ENCODE measurements around the gene CD300LD.
"Not testable (repeated sequence)": the region's sequence is repeated elsewhere in the genome, so short reads cannot be mapped to it uniquely, and the experiment has no call there.

CD300LD gene

DNA sequence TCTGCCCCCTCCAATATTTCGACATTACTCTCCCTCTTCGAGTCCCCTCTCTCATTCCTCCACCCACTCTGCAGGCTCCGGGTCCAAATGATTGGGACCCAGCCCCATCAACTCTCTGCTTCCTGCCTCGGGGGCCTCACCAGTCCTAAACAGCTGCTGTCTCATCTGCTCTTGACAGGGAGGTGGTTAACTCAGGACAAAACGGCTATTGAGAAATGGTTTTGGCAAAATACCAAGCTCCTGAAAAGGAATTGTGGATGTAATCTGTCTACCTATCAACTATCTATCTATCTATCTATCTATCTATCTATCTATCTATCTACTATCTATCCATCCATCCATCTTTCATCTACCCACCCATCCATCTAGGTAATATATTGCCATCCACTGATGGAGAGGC lies 27.0 kb downstream of the CD300LD start:
- Histone ChIP-seq H3K9me3 (ENCODE audit: control insufficient read depth in 1 of 2, low read length in 2 of 2) (no peaks in the 10 kb centered on the region), H3K4me3 (ENCODE audit: low read depth in 1 of 2, low read length in 2 of 2) (no peak overlapping the region), H3K36me3 (ENCODE audit: control insufficient read depth in 1 of 2, insufficient read depth in 2 of 2, low read length in 2 of 2) (no peaks in the 10 kb centered on the region), H3K27ac (ENCODE audit: low read depth, low read length) (no peak overlapping the region), H3K9ac (ENCODE audit: low read depth in 1 of 2, low read length in 2 of 2) (no peak overlapping the region), H3K4me1 (ENCODE audit: control insufficient read depth in 1 of 2, insufficient read depth in 2 of 2, low read length in 2 of 2) (peaks cover 0 to 10% of the 10 kb centered on the region in 2 donors), H3K27me3 (ENCODE audit: control insufficient read depth in 1 of 2, insufficient read depth in 2 of 2, low read length in 2 of 2) (peaks cover 0 to 14% of the 10 kb centered on the region in 2 donors)

DNA sequence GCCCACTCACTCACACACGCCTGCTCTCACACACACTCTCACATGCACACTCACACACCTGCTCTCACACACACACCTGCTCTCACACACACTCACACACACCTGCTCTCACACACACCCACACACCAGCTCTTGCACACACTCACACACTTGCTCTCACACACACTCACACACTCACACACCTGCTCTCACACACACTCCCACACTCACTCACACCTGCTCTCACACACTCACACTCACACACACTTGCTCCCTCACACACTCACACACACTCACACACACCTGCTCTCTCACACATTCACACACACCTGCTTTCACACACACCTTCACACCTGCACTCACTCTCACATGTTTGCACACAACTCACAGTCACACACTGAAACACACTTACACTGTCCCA lies 28.7 kb downstream of the CD300LD start:
- Histone ChIP-seq H3K27me3 (ENCODE audit: control insufficient read depth in 1 of 2, insufficient read depth in 2 of 2, low read length in 2 of 2) (peaks cover 0 to 12% of the 10 kb centered on the region in 2 donors), H3K9me3 (ENCODE audit: control insufficient read depth in 1 of 2, low read length in 2 of 2) (no peaks in the 10 kb centered on the region), H3K9ac (ENCODE audit: low read depth in 1 of 2, low read length in 2 of 2) (no peak overlapping the region)

DNA sequence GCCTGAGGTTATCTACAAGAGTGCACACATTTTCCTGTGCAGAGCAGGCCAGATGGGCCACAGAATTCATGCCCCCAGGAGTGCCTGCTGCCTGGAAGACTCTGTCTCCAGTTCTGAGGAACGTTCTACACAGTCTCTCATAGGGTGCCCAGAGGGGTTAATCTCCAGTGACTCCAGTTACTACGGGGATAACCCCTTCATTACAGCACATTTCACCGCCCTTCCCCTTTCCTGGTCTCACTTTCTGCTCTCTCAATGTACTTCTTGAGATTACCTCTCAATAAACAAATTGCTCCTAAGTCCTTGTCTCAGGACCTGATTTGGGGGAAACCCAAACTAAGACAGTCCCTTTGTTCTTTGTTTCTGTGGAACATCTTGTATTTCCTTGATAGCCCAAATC lies 30.5 kb downstream of the CD300LD start:
- Histone ChIP-seq H3K27me3 (ENCODE audit: control insufficient read depth in 1 of 2, insufficient read depth in 2 of 2, low read length in 2 of 2) (peaks cover 0 to 7% of the 10 kb centered on the region in 2 donors), H3K9ac (ENCODE audit: low read depth in 1 of 2, low read length in 2 of 2) (no peak overlapping the region), H3K36me3 (ENCODE audit: control insufficient read depth in 1 of 2, insufficient read depth in 2 of 2, low read length in 2 of 2) (no peaks in the 10 kb centered on the region), H3K4me1 (ENCODE audit: control insufficient read depth in 1 of 2, insufficient read depth in 2 of 2, low read length in 2 of 2) (no peaks in the 10 kb centered on the region), H3K27ac (ENCODE audit: low read depth, low read length) (no peak overlapping the region), H3K4me3 (ENCODE audit: low read depth in 1 of 2, low read length in 2 of 2) (no peak overlapping the region), H3K9me3 (ENCODE audit: control insufficient read depth in 1 of 2, low read length in 2 of 2) (no peaks in the 10 kb centered on the region)

More for the DNA sequence above, 28.7 kb downstream of the CD300LD start:
- peaks cover 0 to under 1% of the 10 kb centered on the region in 2 donors for H3K4me1 ChIP-seq (ENCODE audit: control insufficient read depth in 1 of 2, insufficient read depth in 2 of 2, low read length in 2 of 2)
- no peaks in the 10 kb centered on the region for H3K36me3 ChIP-seq (ENCODE audit: control insufficient read depth in 1 of 2, insufficient read depth in 2 of 2, low read length in 2 of 2)
- H3K4me3 ChIP-seq (ENCODE audit: low read depth in 1 of 2, low read length in 2 of 2): no peak overlapping the region
- H3K27ac ChIP-seq (ENCODE audit: low read depth, low read length): no peak overlapping the region

DNA sequence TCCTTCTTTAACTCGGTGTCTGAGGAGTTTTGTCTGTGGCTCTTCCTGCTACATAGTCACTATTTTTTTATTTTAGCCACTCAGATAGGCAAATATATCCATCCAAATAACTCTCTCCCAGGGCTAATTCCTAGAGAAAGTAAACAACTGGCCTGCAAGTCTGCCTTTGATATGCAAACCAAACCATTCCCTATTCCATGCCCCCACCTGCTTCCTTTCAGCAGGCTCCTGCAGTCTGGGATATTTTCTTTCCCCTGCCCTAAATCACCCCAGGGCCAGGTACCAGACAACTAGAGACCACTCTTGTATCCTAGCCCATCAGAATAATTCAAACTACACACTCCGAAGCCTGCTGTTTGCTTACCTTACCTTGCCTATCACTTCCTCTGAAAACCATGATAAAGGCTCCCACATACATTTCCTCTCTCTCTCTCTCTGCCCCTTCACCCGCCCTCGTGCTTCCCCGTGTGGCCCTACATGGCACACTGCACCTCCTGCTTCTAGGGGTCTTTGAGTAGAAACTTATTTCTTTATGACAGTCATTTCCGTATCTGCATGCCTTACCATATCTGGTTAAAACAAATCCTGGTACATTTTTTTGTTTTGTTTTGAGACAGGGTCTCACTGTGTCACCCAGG lies 33.1 kb downstream of the CD300LD start:
- Histone ChIP-seq H3K27ac (ENCODE audit: low read depth, low read length) (no peak overlapping the region), H3K9ac (ENCODE audit: low read depth in 1 of 2, low read length in 2 of 2) (no peak overlapping the region), H3K36me3 (ENCODE audit: control insufficient read depth in 1 of 2, insufficient read depth in 2 of 2, low read length in 2 of 2) (no peaks in the 10 kb centered on the region), H3K9me3 (ENCODE audit: control insufficient read depth in 1 of 2, low read length in 2 of 2) (no peaks in the 10 kb centered on the region), H3K4me1 (ENCODE audit: control insufficient read depth in 1 of 2, insufficient read depth in 2 of 2, low read length in 2 of 2) (no peaks in the 10 kb centered on the region), H3K27me3 (ENCODE audit: control insufficient read depth in 1 of 2, insufficient read depth in 2 of 2, low read length in 2 of 2) (peaks cover 0 to 7% of the 10 kb centered on the region in 2 donors), H3K4me3 (ENCODE audit: low read depth in 1 of 2, low read length in 2 of 2) (no peak overlapping the region)

DNA sequence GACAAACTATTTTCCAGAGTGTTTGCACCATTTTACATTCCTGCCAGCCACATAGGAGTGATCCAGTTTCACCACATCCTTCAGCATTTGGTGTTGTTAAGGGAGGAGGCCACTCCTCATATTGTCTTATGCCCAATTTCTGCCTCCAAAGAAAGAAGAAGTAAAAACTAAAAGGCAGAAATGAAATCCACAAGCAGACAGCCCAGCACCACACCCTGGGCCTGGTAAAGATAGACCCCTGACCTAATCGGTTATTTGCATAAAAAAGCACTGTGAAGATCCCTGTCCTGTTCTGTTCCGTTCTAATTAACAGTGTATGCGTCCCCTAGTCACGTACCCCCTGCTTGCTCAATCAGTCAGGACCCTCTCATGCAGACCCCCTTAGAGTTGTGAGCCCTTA lies 33.7 kb downstream of the CD300LD start:
- H3K36me3 ChIP-seq (ENCODE audit: control insufficient read depth in 1 of 2, insufficient read depth in 2 of 2, low read length in 2 of 2); H3K4me3 ChIP-seq (ENCODE audit: low read depth in 1 of 2, low read length in 2 of 2); H3K9ac ChIP-seq (ENCODE audit: low read depth in 1 of 2, low read length in 2 of 2); H3K27ac ChIP-seq (ENCODE audit: low read depth, low read length); H3K9me3 ChIP-seq (ENCODE audit: control insufficient read depth in 1 of 2, low read length in 2 of 2); H3K4me1 ChIP-seq (ENCODE audit: control insufficient read depth in 1 of 2, insufficient read depth in 2 of 2, low read length in 2 of 2); H3K27me3 ChIP-seq (ENCODE audit: control insufficient read depth in 1 of 2, insufficient read depth in 2 of 2, low read length in 2 of 2): not testable (repeated sequence)

DNA sequence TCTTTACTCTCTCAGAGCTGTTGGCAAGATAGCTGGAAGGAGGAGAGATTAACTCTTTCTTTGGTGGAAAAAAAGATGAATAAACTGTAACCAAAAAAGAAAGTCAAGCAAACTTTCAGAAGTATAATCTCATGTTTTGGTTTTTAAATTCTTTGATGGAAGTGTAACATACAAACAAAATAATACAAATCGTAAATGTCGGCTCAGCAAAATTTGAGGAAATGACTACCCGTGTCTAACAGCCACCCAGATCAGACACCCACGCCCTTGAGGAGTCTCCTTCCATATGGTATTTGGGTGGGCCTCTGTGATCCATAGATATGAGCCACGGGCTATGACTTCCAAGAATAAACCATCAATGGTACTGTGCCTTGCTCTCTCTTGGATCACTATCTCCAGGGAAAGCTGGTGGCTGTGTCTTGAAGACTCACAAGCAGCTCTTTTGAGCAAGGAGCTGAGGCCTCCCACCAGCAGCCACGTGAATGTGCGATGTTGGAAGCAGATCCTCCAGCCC lies 36.6 kb downstream of the CD300LD start:
- Histone ChIP-seq H3K9ac (ENCODE audit: low read depth in 1 of 2, low read length in 2 of 2) (no peak overlapping the region), H3K4me1 (ENCODE audit: control insufficient read depth in 1 of 2, insufficient read depth in 2 of 2, low read length in 2 of 2) (no peaks in the 10 kb centered on the region), H3K36me3 (ENCODE audit: control insufficient read depth in 1 of 2, insufficient read depth in 2 of 2, low read length in 2 of 2) (no peaks in the 10 kb centered on the region), H3K4me3 (ENCODE audit: low read depth in 1 of 2, low read length in 2 of 2) (no peak overlapping the region), H3K27me3 (ENCODE audit: control insufficient read depth in 1 of 2, insufficient read depth in 2 of 2, low read length in 2 of 2) (peaks cover 0 to 4% of the 10 kb centered on the region in 2 donors), H3K27ac (ENCODE audit: low read depth, low read length) (no peak overlapping the region), H3K9me3 (ENCODE audit: control insufficient read depth in 1 of 2, low read length in 2 of 2) (no peaks in the 10 kb centered on the region)

DNA sequence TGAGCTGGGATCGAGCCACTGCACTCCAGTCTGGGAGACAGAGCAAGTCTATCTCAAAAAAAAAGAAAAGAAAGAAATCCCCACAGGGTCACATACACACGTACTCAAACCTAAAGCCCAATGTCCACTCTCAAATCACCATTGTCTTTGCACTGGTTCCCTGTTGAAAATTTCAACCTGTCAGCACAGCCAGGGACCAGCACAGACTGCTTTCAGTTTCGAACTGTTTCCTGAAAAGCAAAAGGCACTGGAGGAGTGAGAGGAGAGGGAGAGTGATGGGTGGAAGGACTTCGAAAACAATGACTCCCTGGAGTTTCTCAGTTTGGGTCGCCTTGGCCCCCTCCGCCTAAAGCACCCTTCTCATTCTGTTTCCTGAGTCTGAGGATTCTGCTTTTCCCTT lies 37.2 kb downstream of the CD300LD start:
- Histone ChIP-seq H3K27me3 (ENCODE audit: control insufficient read depth in 1 of 2, insufficient read depth in 2 of 2, low read length in 2 of 2) (peaks cover 0 to 4% of the 10 kb centered on the region in 2 donors), H3K9me3 (ENCODE audit: control insufficient read depth in 1 of 2, low read length in 2 of 2) (no peaks in the 10 kb centered on the region), H3K27ac (ENCODE audit: low read depth, low read length) (no peak overlapping the region), H3K4me1 (ENCODE audit: control insufficient read depth in 1 of 2, insufficient read depth in 2 of 2, low read length in 2 of 2) (no peaks in the 10 kb centered on the region), H3K9ac (ENCODE audit: low read depth in 1 of 2, low read length in 2 of 2) (no peak overlapping the region), H3K36me3 (ENCODE audit: control insufficient read depth in 1 of 2, insufficient read depth in 2 of 2, low read length in 2 of 2) (no peaks in the 10 kb centered on the region), H3K4me3 (ENCODE audit: low read depth in 1 of 2, low read length in 2 of 2) (no peak overlapping the region)

DNA sequence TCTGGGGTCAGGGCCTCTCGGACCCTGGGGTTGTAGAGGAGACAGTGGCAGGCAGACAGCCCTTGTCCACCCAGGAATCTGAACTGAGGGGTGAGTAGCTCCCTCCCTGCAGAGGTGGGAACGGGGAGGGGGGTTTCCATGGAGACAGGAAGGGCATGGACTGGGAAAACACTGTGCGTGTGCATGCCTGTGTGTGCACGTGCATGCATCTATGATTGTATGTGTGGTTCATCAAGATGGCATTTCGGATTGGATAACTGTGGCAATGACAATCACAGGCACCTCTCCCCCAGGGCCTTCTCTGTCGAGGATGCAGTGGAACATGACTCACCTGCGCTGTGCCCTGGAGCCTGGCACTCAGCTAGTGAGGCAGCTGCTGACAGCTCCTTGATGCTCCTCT lies 40.0 kb downstream of the CD300LD start:
- Histone ChIP-seq H3K4me3 (ENCODE audit: low read depth in 1 of 2, low read length in 2 of 2) (no peak overlapping the region), H3K36me3 (ENCODE audit: control insufficient read depth in 1 of 2, insufficient read depth in 2 of 2, low read length in 2 of 2) (no peaks in the 10 kb centered on the region), H3K9me3 (ENCODE audit: control insufficient read depth in 1 of 2, low read length in 2 of 2) (no peaks in the 10 kb centered on the region), H3K27me3 (ENCODE audit: control insufficient read depth in 1 of 2, insufficient read depth in 2 of 2, low read length in 2 of 2) (peaks cover 0 to 4% of the 10 kb centered on the region in 2 donors), H3K4me1 (ENCODE audit: control insufficient read depth in 1 of 2, insufficient read depth in 2 of 2, low read length in 2 of 2) (no peaks in the 10 kb centered on the region), H3K27ac (ENCODE audit: low read depth, low read length) (no peak overlapping the region), H3K9ac (ENCODE audit: low read depth in 1 of 2, low read length in 2 of 2) (no peak overlapping the region)

DNA sequence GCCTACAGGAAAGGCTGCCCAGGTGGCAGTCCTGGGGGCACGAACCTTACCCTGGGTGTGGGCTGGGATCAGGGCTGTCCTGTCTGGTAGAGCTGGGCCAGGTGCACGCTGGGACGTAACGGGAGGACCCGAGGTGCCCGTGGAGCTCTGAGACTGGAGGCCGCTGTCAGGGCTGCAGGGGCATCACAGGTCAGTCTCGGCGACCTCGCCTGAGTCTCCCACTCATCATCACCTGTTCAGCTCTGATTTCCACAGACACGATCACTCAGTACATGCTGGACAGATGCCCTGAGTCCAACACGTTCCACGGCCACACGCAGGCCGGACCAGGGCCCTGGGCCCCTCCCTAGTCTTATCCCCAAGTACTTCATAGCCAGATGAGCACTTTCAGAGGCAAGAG lies 41.5 kb downstream of the CD300LD start:
- no peaks in the 10 kb centered on the region for H3K4me1 ChIP-seq (ENCODE audit: control insufficient read depth in 1 of 2, insufficient read depth in 2 of 2, low read length in 2 of 2)

DNA sequence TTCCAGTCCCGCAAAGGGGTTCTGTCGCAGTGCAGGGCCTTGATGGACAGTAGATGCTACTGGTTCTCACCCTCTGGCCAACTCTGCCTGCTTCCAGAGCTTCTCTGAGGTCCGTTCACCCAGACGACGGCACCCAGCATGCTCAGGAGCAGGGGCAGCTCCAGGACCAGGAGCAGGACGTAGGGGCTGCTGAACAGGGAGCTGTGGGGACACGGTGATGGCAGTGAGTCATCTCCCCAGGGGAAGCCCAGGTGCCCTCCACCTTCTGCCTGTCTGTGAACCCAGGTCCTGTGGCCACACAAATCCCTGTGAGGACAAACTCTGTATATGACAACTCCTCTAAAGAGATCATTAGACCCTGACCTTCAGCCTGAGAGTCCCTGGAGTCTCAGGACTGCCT lies 42.7 kb downstream of the CD300LD start:
- H3K27me3 ChIP-seq (ENCODE audit: control insufficient read depth in 1 of 2, insufficient read depth in 2 of 2, low read length in 2 of 2): peaks cover 0 to 4% of the 10 kb centered on the region in 2 donors
- H3K9me3 ChIP-seq (ENCODE audit: control insufficient read depth in 1 of 2, low read length in 2 of 2): no peaks in the 10 kb centered on the region
- H3K27ac ChIP-seq (ENCODE audit: low read depth, low read length): no peak overlapping the region
- no peak overlapping the region for H3K9ac ChIP-seq (ENCODE audit: low read depth in 1 of 2, low read length in 2 of 2)
- no peak overlapping the region for H3K4me3 ChIP-seq (ENCODE audit: low read depth in 1 of 2, low read length in 2 of 2)
- no peaks in the 10 kb centered on the region for H3K4me1 ChIP-seq (ENCODE audit: control insufficient read depth in 1 of 2, insufficient read depth in 2 of 2, low read length in 2 of 2)
- no peaks in the 10 kb centered on the region for H3K36me3 ChIP-seq (ENCODE audit: control insufficient read depth in 1 of 2, insufficient read depth in 2 of 2, low read length in 2 of 2)

More for the DNA sequence above, 41.5 kb downstream of the CD300LD start:
- no peaks in the 10 kb centered on the region for H3K9me3 ChIP-seq (ENCODE audit: control insufficient read depth in 1 of 2, low read length in 2 of 2)
- H3K27me3 ChIP-seq (ENCODE audit: control insufficient read depth in 1 of 2, insufficient read depth in 2 of 2, low read length in 2 of 2): peaks cover 0 to 4% of the 10 kb centered on the region in 2 donors
- no peak overlapping the region for H3K4me3 ChIP-seq (ENCODE audit: low read depth in 1 of 2, low read length in 2 of 2)
- H3K27ac ChIP-seq (ENCODE audit: low read depth, low read length): no peak overlapping the region
- no peak overlapping the region for H3K9ac ChIP-seq (ENCODE audit: low read depth in 1 of 2, low read length in 2 of 2)
- H3K36me3 ChIP-seq (ENCODE audit: control insufficient read depth in 1 of 2, insufficient read depth in 2 of 2, low read length in 2 of 2): no peaks in the 10 kb centered on the region

All from duodenal mucosa (tissue), 2 donors.